Measurements from ENCODE around the gene CPEB4. TPM values are rescaled to one million over a fixed set of nuclear protein-coding genes. Genes with fewer than 3 reads are reported as not detected.

The CPEB4 gene
- total RNA-seq, 1 experiment from 2014 or later = 27.7 TPM

GRCh38 chr5:173855995-173856656, 32.0 kb upstream of the CPEB4 start:
- H3K4me3 ChIP-seq (ENCODE audit: low read depth in 2 of 2, low read length in 2 of 2) = no peak overlapping the region
- no peaks in the 10 kb centered on the region for H3K27me3 ChIP-seq (ENCODE audit: control insufficient read depth, insufficient read depth, low read length)
- intact Hi-C loops (cut with micrococcal nuclease; ENCODE audit: unreplicated experiment) (no loop called here), in situ Hi-C loops (cut with HindIII; ENCODE audit: low pct_unique_long_range_greater_than_20kb, low sequenced_read_pairs) (no loop called here)
- H3K9me3 ChIP-seq (ENCODE audit: control insufficient read depth, insufficient read depth, low read depth, low read length) = no peaks in the 10 kb centered on the region
- no peak overlapping the region for H3K27ac ChIP-seq (ENCODE audit: low read length)
- POLR2A ChIA-PET = no interaction called here
- no peaks in the 10 kb centered on the region for H3K4me1 ChIP-seq (ENCODE audit: control insufficient read depth, insufficient read depth, low read length)
- DNase-seq (ENCODE audit: low read depth, low spot score) (no peak), ATAC-seq (no peak)
- H3K36me3 ChIP-seq (ENCODE audit: control insufficient read depth, insufficient read depth, low read length) = no peaks in the 10 kb centered on the region
- CTCF ChIA-PET = no interaction called here
- TF ChIP-seq, protein P1, sequence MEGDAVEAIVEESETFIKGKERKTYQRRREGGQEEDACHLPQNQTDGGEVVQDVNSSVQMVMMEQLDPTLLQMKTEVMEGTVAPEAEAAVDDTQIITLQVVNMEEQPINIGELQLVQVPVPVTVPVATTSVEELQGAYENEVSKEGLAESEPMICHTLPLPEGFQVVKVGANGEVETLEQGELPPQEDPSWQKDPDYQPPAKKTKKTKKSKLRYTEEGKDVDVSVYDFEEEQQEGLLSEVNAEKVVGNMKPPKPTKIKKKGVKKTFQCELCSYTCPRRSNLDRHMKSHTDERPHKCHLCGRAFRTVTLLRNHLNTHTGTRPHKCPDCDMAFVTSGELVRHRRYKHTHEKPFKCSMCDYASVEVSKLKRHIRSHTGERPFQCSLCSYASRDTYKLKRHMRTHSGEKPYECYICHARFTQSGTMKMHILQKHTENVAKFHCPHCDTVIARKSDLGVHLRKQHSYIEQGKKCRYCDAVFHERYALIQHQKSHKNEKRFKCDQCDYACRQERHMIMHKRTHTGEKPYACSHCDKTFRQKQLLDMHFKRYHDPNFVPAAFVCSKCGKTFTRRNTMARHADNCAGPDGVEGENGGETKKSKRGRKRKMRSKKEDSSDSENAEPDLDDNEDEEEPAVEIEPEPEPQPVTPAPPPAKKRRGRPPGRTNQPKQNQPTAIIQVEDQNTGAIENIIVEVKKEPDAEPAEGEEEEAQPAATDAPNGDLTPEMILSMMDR (IDR thresholded peaks at IDR 0.05) = no peak
- TF ChIP-seq, protein P2, sequence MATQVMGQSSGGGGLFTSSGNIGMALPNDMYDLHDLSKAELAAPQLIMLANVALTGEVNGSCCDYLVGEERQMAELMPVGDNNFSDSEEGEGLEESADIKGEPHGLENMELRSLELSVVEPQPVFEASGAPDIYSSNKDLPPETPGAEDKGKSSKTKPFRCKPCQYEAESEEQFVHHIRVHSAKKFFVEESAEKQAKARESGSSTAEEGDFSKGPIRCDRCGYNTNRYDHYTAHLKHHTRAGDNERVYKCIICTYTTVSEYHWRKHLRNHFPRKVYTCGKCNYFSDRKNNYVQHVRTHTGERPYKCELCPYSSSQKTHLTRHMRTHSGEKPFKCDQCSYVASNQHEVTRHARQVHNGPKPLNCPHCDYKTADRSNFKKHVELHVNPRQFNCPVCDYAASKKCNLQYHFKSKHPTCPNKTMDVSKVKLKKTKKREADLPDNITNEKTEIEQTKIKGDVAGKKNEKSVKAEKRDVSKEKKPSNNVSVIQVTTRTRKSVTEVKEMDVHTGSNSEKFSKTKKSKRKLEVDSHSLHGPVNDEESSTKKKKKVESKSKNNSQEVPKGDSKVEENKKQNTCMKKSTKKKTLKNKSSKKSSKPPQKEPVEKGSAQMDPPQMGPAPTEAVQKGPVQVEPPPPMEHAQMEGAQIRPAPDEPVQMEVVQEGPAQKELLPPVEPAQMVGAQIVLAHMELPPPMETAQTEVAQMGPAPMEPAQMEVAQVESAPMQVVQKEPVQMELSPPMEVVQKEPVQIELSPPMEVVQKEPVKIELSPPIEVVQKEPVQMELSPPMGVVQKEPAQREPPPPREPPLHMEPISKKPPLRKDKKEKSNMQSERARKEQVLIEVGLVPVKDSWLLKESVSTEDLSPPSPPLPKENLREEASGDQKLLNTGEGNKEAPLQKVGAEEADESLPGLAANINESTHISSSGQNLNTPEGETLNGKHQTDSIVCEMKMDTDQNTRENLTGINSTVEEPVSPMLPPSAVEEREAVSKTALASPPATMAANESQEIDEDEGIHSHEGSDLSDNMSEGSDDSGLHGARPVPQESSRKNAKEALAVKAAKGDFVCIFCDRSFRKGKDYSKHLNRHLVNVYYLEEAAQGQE (IDR thresholded peaks at IDR 0.05; ENCODE audit: insufficient read depth in 1 of 2, low read depth in 2 of 2, low read length in 1 of 2) = no peak
- TF ChIP-seq TCF7L2 (IDR thresholded peaks at IDR 0.05; ENCODE audit: low read depth, low read length) (no peak), POLR2AphosphoS5 (IDR thresholded peaks at IDR 0.05; ENCODE audit: low read depth, low read length) (no peak), SIN3A (IDR thresholded peaks at IDR 0.05; ENCODE audit: borderline replicate concordance, insufficient read depth, low read depth, low read length) (no peak)
- no TSS peak for BruUV-seq (replicated peaks)

GRCh38 chr5:173857234-173857633, 30.9 kb upstream of the CPEB4 start:
- Histone ChIP-seq H3K27ac (ENCODE audit: low read length) (no peak overlapping the region), H3K9me3 (ENCODE audit: control insufficient read depth, insufficient read depth, low read depth, low read length) (no peaks in the 10 kb centered on the region), H3K27me3 (ENCODE audit: control insufficient read depth, insufficient read depth, low read length) (no peaks in the 10 kb centered on the region), H3K36me3 (ENCODE audit: control insufficient read depth, insufficient read depth, low read length) (no peaks in the 10 kb centered on the region), H3K4me1 (ENCODE audit: control insufficient read depth, insufficient read depth, low read length) (no peaks in the 10 kb centered on the region), H3K4me3 (ENCODE audit: low read depth in 2 of 2, low read length in 2 of 2) (no peak overlapping the region)
- intact Hi-C loops (cut with micrococcal nuclease; ENCODE audit: unreplicated experiment) = no loop called here
- ChIA-PET CTCF (no interaction called here), POLR2A (no interaction called here)
- DNase-seq (ENCODE audit: low read depth, low spot score) (no peak), ATAC-seq (no peak)
- BruUV-seq (replicated peaks) = no TSS peak
- in situ Hi-C loops (cut with HindIII; ENCODE audit: low pct_unique_long_range_greater_than_20kb, low sequenced_read_pairs) = no loop called here
- TF ChIP-seq SIN3A (IDR thresholded peaks at IDR 0.05; ENCODE audit: borderline replicate concordance, insufficient read depth, low read depth, low read length) (no peak), TCF7L2 (IDR thresholded peaks at IDR 0.05; ENCODE audit: low read depth, low read length) (no peak), POLR2AphosphoS5 (IDR thresholded peaks at IDR 0.05; ENCODE audit: low read depth, low read length) (no peak)
- TF ChIP-seq, protein P1 (IDR thresholded peaks at IDR 0.05) = no peak
- TF ChIP-seq, protein P2 (IDR thresholded peaks at IDR 0.05; ENCODE audit: insufficient read depth in 1 of 2, low read depth in 2 of 2, low read length in 1 of 2) = no peak

All from Panc1 (cell line).